ENCODE data around the gene VPS13D. TPM values are rescaled to one million over a fixed set of nuclear protein-coding genes. Genes with fewer than 3 reads are reported as not detected.

Gene VPS13D
- total and polyA plus RNA-seq, 10 of the 15 experiments (the other 5 are each of a cell fraction or from before 2014, with no cell fraction given), result 1.4 to 16.9 (median 8.5) TPM

- no peak for DNase-seq (ENCODE audit: low read depth, low spot score)
- H3K27ac ChIP-seq (ENCODE audit: control insufficient read depth, insufficient read depth), result no peak overlapping the region
- 100% methylated on average over 3 of the region's 3 CpGs for WGBS (ENCODE audit: insufficient coverage, insufficient replicate concordance, low lambda C conversion rate, missing lambda C conversion rate)
- no peak for FAIRE-seq
- ATAC-seq, result no peak
- H3K9me3 ChIP-seq (replicated peaks; ENCODE audit: control insufficient read depth, insufficient read depth, low read length), result no peaks in the 10 kb centered on the region
- intact Hi-C loops (cut with micrococcal nuclease; ENCODE audit: unreplicated experiment) (no loop called here), in situ Hi-C loops (cut with MboI) (no loop called here)
- H3K9ac ChIP-seq (ENCODE audit: control insufficient read depth, insufficient read depth, low read length), result no peak overlapping the region
- no peak overlapping the region for H2AFZ ChIP-seq (ENCODE audit: control insufficient read depth, low read depth, low read length)
- CTCF ChIA-PET, result no interaction called here
- no peak overlapping the region for H3K4me3 ChIP-seq
- RAD21 ChIA-PET (ENCODE audit: unreplicated experiment), result no interaction called here
- TF ChIP-seq SP1 (IDR thresholded peaks at IDR 0.05; ENCODE audit: low read depth, low read length), result no peak
- TF ChIP-seq SMARCA5 (IDR thresholded peaks at IDR 0.05), result no peak
- no peak for TF ChIP-seq YBX1 (IDR thresholded peaks at IDR 0.05)
- no peaks in the 10 kb centered on the region for H4K20me1 ChIP-seq (ENCODE audit: control insufficient read depth, insufficient read depth)
- no TSS peak for BruUV-seq (replicated peaks)
- H3K36me3 ChIP-seq (ENCODE audit: control insufficient read depth in 2 of 2, insufficient read depth in 2 of 2, low read length in 1 of 2), result peaks cover 1 to 4% of the 10 kb centered on the region in 2 experiments; a peak in 3 of 4 replicates
- H3K4me1 ChIP-seq (ENCODE audit: control insufficient read depth, insufficient read depth, low read length), result no peaks in the 10 kb centered on the region
- no peaks in the 10 kb centered on the region for H3K27me3 ChIP-seq (replicated peaks in 1 of 2; ENCODE audit: control insufficient read depth in 2 of 2, insufficient read depth in 2 of 2, low read length in 1 of 2)
- SMC1A ChIA-PET (ENCODE audit: uncharacterized antibody, unreplicated experiment), result interaction anchor here (0.7 kb wide), 1 partner anchor 22 kb away, joined by 3 read pairs; no protein-coding TSS in a partner anchor
- POLR2A ChIA-PET, result no interaction called here
- H3K79me2 ChIP-seq (ENCODE audit: control insufficient read depth, insufficient read depth, low read length), result no peaks in the 10 kb centered on the region
- no peak overlapping the region for H3K4me2 ChIP-seq (ENCODE audit: control insufficient read depth, insufficient read depth)
Observed at GRCh38 chr1:12465126-12465525, 235.3 kb downstream of the VPS13D start.

- H3K27ac ChIP-seq (ENCODE audit: control insufficient read depth, insufficient read depth), result no peak overlapping the region
- in situ Hi-C loops (cut with MboI), result no loop called here
- 87% methylated on average over 5 of the region's 5 CpGs for WGBS (ENCODE audit: insufficient coverage, insufficient replicate concordance, low lambda C conversion rate, missing lambda C conversion rate)
- no peak overlapping the region for H3K9ac ChIP-seq (ENCODE audit: control insufficient read depth, insufficient read depth, low read length)
- intact Hi-C loops (cut with micrococcal nuclease; ENCODE audit: unreplicated experiment), result no loop called here
- H3K27me3 ChIP-seq (replicated peaks in 1 of 2; ENCODE audit: control insufficient read depth in 2 of 2, insufficient read depth in 2 of 2, low read length in 1 of 2), result no peaks in the 10 kb centered on the region
- no peak overlapping the region for H3K4me2 ChIP-seq (ENCODE audit: control insufficient read depth, insufficient read depth)
- H3K4me3 ChIP-seq, result no peak overlapping the region
- ATAC-seq, result no peak
- H3K36me3 ChIP-seq (ENCODE audit: control insufficient read depth in 2 of 2, insufficient read depth in 2 of 2, low read length in 1 of 2), result peaks cover 0 to 4% of the 10 kb centered on the region in 2 experiments; a peak in 1 of 4 replicates
- DNase-seq (ENCODE audit: low read depth, low spot score), result no peak
- SMC1A ChIA-PET (ENCODE audit: uncharacterized antibody, unreplicated experiment), result interaction anchor here (1.4 kb wide), 1 partner anchor 125 kb away, joined by 3 read pairs; no protein-coding TSS in a partner anchor
- CTCF ChIA-PET, result no interaction called here
- TF ChIP-seq ZBTB11 (CRISPR knock-in tag; IDR thresholded peaks at IDR 0.05) (no peak), HDAC6 (IDR thresholded peaks at IDR 0.05; ENCODE audit: unreplicated experiment) (no peak), USF2 (IDR thresholded peaks at IDR 0.05; ENCODE audit: borderline replicate concordance, low read depth, low read length) (no peak), ZSCAN29 (IDR thresholded peaks at IDR 0.05) (no peak), MYC (IDR thresholded peaks at IDR 0.05; ENCODE audit: insufficient read depth, insufficient read length, insufficient replicate concordance, low read length, severe bottlenecking) (no peak), MEF2B (IDR thresholded peaks at IDR 0.05; ENCODE audit: partially characterized antibody, poor library complexity, severe bottlenecking) (no peak), POU2F2 (IDR thresholded peaks at IDR 0.05; ENCODE audit: borderline replicate concordance, low read depth, low read length) (no peak)
- H4K20me1 ChIP-seq (ENCODE audit: control insufficient read depth, insufficient read depth), result no peaks in the 10 kb centered on the region
- no peaks in the 10 kb centered on the region for H3K9me3 ChIP-seq (replicated peaks; ENCODE audit: control insufficient read depth, insufficient read depth, low read length)
- RAD21 ChIA-PET (ENCODE audit: unreplicated experiment), result no interaction called here
- no TSS peak for BruUV-seq (replicated peaks)
- FAIRE-seq, result no peak
- H3K4me1 ChIP-seq (ENCODE audit: control insufficient read depth, insufficient read depth, low read length), result no peaks in the 10 kb centered on the region
- POLR2A ChIA-PET, result no interaction called here
- no peak overlapping the region for H2AFZ ChIP-seq (ENCODE audit: control insufficient read depth, low read depth, low read length)
- H3K79me2 ChIP-seq (ENCODE audit: control insufficient read depth, insufficient read depth, low read length), result no peaks in the 10 kb centered on the region
Observed at GRCh38 chr1:12466816-12467215, 237.0 kb downstream of the VPS13D start.
